NCI-H510A treated with DMSO at 0.1 percent for 48 hours (cell line): ENCODE measurements around the gene LARGE1.

ENCODE experiments used
- DNase-seq: peaks from one replicate; lab custom pipeline; 2025; lab: John Stamatoyannopoulos, UW

Gene LARGE1

GRCh38 chr22:33913188-33913587, 7.1 kb downstream of the LARGE1 start:
- no peak for DNase-seq

GRCh38 chr22:33909911-33910310, 10.4 kb downstream of the LARGE1 start:
- no peak for DNase-seq

DNA sequence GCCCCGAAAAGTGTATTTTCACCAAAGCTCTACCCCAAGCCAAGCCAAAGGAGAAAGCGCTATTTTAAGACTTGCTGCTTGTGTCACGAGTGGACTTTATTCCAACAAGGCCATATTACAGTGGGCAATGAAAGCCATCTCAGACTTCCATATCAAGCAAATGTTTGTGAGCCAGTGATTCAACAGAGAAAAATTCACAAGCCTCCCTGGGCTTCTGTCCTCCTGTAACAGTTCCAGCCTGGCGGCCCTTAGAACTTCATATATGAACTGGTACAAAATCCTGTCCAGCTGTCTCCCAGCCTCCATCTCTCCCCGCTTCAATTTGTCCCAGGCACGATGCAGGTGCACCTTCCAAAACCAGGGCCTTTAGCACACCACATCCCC, 11.2 kb downstream of the LARGE1 start:
- no peak for DNase-seq

DNA sequence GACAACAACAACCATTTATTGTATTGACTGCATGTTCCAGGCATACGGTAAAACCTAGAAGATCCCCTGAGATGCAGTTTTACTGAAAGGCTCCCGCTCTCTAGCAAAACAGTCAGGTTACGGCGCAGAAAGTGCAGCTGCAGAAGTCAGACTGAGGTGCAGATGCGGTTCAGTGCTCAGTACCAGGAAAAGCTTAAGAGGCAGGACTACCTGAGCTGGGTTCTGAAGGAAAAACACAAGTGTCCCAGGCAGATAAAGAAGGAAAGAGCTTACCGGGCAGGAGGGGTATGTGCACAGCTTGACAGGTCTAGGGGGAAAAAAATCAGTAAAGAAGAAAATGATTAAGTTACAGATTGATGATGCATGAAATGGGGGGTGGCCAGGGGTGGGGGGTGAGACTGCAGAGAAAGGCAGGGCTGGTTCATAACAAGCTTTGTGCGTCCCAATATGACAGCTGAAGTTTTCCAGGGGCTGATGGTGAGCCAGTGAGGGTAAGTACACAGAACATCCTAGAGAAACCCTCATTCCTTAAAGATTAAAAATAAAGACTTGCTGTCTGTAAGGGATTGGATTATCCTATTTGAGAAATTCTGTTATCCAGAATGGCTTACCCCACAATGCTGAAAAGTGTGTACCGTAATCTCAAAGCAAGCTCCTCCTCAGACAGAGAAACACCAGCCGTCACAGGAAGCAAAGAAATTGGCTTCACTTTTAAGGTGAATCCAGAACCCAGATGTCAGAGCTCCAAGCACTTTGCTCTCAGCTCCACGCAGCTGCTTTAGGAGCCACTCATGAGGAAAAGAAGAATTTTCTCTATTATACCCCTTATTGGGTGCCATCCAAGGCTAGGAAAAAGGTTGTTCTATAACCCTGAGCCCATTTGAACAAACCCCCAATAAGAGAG, 11.9 kb downstream of the LARGE1 start:
- no peak for DNase-seq

DNA sequence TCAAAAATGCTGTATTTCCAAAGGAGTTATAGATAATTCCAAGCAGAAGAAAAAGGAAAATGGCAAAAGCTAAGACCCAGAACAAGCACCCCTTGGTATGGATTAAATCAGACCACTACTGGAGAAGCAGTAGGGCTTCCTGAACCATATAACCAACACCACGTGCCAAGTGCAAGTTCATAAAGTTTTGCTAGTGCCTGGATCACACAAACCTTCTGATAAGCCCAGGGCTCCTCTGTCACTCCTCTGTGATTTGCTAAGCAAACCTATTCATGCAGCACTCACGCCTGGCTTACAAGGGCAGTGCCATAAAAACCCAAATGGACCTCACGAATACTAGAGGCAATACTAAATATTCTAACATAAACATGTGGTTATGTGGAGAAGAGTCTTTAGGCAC, 13.3 kb downstream of the LARGE1 start:
- no peak for DNase-seq

- DNase-seq = no peak
Measured at GRCh38 chr22:33906475-33906874, 13.8 kb downstream of the LARGE1 start.

- DNase-seq = no peak
Measured at GRCh38 chr22:33903012-33903411, 17.3 kb downstream of the LARGE1 start.

DNA sequence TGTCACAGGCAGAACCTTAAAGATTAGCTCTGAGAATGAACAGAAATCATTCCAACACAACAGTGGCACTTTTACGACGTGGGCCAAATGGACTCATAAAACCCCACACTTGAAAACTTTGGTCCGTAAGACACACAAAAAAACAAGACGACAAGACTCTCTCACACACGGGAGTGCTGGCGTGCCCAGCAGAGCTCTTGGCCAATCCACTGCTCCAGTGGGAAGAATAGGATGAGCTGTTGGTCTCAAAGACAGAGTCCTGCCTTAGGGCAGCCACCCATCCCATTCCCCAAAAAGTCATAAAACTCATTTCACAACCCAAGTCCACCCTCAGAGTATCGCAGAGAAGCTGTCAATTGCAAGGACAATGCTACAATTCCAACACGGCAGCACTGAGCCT, 18.2 kb downstream of the LARGE1 start:
- DNase-seq = no peak

DNA sequence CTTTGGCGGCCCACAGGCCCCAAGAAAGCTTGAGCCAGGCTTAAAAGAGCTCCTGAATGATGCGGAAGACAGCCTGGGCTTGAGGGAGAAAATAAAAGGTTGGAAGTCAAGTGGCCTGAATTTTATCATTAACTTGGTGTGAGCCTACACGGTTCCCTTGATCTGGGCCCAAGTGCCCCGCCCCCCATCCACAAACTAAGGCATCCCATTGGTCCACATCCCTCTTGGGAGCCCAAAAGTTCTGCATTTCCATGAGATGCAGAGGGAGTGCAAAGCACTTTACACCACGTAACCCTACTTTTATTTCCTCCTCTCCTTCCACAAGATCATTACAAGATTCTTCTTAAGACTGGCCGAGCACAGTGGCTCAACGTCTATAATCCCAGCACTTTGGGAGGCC, 22.2 kb downstream of the LARGE1 start:
- DNase-seq = no peak

GRCh38 chr22:33897448-33897835, 22.8 kb downstream of the LARGE1 start:
- no peak for DNase-seq

DNA sequence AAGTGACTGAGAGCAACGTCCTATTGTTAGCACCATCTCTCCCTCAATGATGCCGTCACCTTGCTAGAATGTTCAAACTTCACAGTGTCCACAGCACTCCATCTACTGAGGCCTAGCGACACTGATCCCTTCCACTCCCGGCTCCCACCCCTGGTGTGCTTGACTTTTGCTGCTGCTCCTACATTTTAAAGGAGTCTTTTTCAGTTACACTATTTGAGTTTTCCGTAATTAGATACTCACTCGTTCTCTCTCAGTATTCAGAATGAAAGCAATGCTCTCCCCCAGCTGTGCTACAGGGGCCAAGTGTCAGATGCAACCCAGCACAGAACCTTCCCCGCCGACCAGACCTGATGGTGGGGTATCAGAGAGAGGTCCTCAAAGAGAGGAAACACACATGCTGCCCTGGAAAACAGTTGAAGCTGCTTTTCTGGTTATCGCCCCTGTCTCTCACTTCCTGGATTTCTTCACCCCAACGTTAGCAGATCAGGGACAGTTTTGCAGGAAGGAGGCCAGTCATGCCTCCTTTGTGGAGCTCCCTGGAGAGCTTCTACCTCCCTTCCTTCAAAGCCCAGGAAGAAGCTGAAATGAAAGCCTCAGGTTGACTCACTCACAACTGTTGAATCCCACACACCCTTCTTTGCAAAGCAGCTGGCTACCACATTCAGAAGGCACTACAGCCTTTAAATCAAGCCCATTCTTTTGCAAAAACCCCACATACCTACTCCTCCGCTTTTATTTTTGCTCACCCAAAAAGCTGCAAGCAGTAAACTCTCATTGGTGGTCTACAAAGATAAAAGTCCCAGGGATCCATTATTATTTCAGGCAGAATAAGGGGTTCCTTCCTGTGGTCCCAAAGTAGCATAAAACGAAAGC, 23.5 kb downstream of the LARGE1 start:
- DNase-seq = no peak

- DNase-seq = no peak
Measured at GRCh38 chr22:33896154-33896553, 24.1 kb downstream of the LARGE1 start.

DNA sequence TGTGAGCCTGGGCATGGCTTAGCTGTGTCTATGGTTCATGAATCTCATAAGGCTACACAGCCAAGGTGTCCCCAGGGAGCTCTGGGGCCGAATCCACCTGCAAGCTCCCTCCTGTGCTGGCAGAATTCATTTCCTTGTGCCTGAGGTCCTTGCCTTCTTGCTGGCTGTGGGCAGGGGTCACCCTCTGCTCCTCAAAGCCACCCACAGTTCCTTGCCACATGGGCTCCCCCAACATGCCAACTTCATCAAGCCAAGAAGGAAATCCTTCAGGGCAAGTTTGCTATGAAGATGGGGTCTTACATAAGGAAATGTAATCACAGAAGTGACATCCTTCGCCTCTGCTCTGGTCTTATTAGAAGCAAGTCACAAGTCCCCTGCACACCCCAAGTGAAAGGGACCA, 24.8 kb downstream of the LARGE1 start:
- no peak for DNase-seq

- no peak for DNase-seq
Measured at GRCh38 chr22:33894515-33894914, 25.8 kb downstream of the LARGE1 start.

GRCh38 chr22:33894036-33894435, 26.2 kb downstream of the LARGE1 start:
- DNase-seq = no peak

GRCh38 chr22:33893512-33893911, 26.8 kb downstream of the LARGE1 start:
- no peak for DNase-seq

DNA sequence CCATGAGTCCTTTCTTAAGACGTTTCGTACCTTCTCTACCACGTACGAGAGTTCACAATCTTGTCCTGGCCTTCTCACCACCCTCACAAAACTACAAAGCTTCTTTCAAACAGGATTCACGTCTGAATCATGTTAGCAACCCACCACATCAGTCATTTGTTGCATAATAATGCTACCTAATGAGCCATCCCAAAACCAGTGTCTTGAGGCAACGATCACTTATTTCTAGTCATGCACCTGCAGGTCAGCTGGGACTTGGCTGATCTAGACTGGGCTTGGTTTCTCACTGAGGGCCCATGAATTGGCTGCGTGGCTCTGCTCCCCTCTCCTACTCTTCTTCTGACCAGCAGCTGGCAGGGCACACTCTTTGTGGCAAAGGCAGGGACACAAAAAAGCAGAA, 28.3 kb downstream of the LARGE1 start:
- DNase-seq = no peak

- DNase-seq = no peak
Measured at GRCh38 chr22:33891455-33891854, 28.8 kb downstream of the LARGE1 start.

DNA sequence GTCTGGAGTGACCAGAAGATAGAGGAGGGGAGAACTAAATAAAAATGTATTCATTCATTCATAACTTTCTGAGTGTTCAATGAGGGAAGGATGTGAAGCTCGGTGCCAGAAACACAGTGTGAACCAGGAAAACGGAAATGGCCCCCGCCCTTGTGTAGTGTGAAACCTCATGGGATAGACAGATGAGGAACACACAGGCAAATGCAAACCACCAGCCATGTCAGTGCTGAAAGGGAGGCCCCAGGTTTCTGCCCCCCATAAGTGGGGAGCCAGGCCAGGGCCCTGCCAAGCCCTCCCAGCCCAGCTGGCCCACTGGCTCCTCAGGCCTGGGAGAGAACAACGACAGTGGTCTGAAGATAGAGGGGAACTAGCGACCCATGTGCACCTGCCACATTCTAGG, 30.5 kb downstream of the LARGE1 start:
- DNase-seq = no peak

GRCh38 chr22:33888821-33889220, 31.5 kb downstream of the LARGE1 start:
- DNase-seq = no peak

GRCh38 chr22:33887173-33887572, 33.1 kb downstream of the LARGE1 start:
- DNase-seq = no peak

DNA sequence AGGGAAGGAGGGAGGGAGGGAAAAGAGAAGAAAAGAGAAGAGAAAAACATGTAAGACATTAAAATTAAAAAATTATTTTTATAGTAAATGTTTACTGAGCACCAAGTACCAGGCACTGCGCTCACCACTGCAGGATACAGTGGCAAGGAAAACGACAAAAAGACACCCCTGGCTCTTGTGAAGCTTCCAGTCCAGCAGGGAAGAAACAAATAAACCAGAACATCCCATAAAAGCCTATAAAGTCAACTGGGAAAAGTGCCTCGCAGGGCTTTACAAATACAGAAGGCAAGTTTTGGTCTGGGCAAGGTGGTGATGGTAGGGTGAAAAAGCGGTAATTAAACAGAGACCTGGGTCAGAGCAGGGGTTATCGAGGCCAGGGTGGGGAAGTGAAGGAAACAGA, 33.6 kb downstream of the LARGE1 start:
- DNase-seq = no peak

GRCh38 chr22:33884829-33885228, 35.4 kb downstream of the LARGE1 start:
- DNase-seq = no peak
